Nephron progenitor cell (in vitro differentiated cells): ENCODE measurements around the gene ERC2.
A peak's percentile ranks its signal among the peaks of the same experiment; 100 is the strongest.

Experiments used
- DNase-seq: peaks from one replicate; pipeline ENCODE4 v3.0.0; 2021
- H3K27ac Mint-ChIP-seq: 2 replicates; pipeline ENCODE4 v1.8.0; 2021; ENCODE audit warnings: mild to moderate bottlenecking, moderate library complexity, mixed read lengths
- H3K27me3 Mint-ChIP-seq: 2 replicates; pipeline ENCODE4 v1.8.0; 2021; ENCODE audit warnings: mild to moderate bottlenecking, low read depth, mixed read lengths; ENCODE audit not compliant: poor library complexity
- H3K36me3 Mint-ChIP-seq: 2 replicates; pipeline ENCODE4 v1.8.0; 2021; ENCODE audit warnings: low read depth, mixed read lengths
- H3K4me1 Mint-ChIP-seq: 2 replicates; pipeline ENCODE4 v1.8.0; 2021; ENCODE audit warnings: mixed read lengths
- H3K4me3 Mint-ChIP-seq: 2 replicates; pipeline ENCODE4 v1.8.0; 2021; ENCODE audit warnings: mild to moderate bottlenecking, moderate library complexity, mixed read lengths
- H3K9me3 Mint-ChIP-seq: 2 replicates; pipeline ENCODE4 v1.8.0; 2021; ENCODE audit warnings: mild to moderate bottlenecking, moderate library complexity, mixed read lengths
- CTCF ChIP-seq: fragments of 200-600 bp; sonication (generic); IDR thresholded peaks from 2 replicates; pipeline ENCODE4 v1.5.0; 2021; ENCODE audit warnings: antibody characterized with exemption

Gene ERC2

GRCh38 chr3:55795296-55795695 is 673.0 kb downstream of the ERC2 start:
- Mint-ChIP-seq H3K4me3 (no peak overlapping the region), H3K27ac (peak overlapping the region; percentile 30), H3K4me1 (peaks cover 14% of the 10 kb centered on the region), H3K27me3 (peaks cover 2% of the 10 kb centered on the region), H3K36me3 (peaks cover 11% of the 10 kb centered on the region), H3K9me3 (peaks cover 14% of the 10 kb centered on the region)
- no peak for DNase-seq
- no peak for TF ChIP-seq CTCF

- Mint-ChIP-seq H3K4me1 (peaks cover 14% of the 10 kb centered on the region), H3K36me3 (peaks cover 2% of the 10 kb centered on the region), H3K9me3 (peaks cover 5% of the 10 kb centered on the region), H3K27ac (no peak overlapping the region), H3K27me3 (no peaks in the 10 kb centered on the region), H3K4me3 (no peak overlapping the region)
- DNase-seq = no peak
- no peak for TF ChIP-seq CTCF
Observed at GRCh38 chr3:55792742-55793141, 675.5 kb downstream of the ERC2 start.

GRCh38 chr3:55792009-55792408 is 676.3 kb downstream of the ERC2 start:
- DNase-seq = no peak

GRCh38 chr3:55790596-55791350 is 677.5 kb downstream of the ERC2 start:
- H3K36me3 Mint-ChIP-seq = no peaks in the 10 kb centered on the region
- no peak for TF ChIP-seq CTCF
- DNase-seq = no peak
- H3K27ac Mint-ChIP-seq = no peak overlapping the region
- H3K4me3 Mint-ChIP-seq = no peak overlapping the region
- peaks cover 10% of the 10 kb centered on the region for H3K4me1 Mint-ChIP-seq
- no peaks in the 10 kb centered on the region for H3K27me3 Mint-ChIP-seq
- H3K9me3 Mint-ChIP-seq = no peaks in the 10 kb centered on the region

More at GRCh38 chr3:55792009-55792408, 676.3 kb downstream of the ERC2 start:
- H3K27ac Mint-ChIP-seq = no peak overlapping the region
- no peaks in the 10 kb centered on the region for H3K9me3 Mint-ChIP-seq
- H3K36me3 Mint-ChIP-seq = no peaks in the 10 kb centered on the region
- H3K27me3 Mint-ChIP-seq = no peaks in the 10 kb centered on the region
- H3K4me1 Mint-ChIP-seq = peaks cover 14% of the 10 kb centered on the region
- TF ChIP-seq CTCF = no peak
- H3K4me3 Mint-ChIP-seq = no peak overlapping the region

GRCh38 chr3:55789516-55789915 is 678.8 kb downstream of the ERC2 start:
- Mint-ChIP-seq H3K27me3 (no peaks in the 10 kb centered on the region), H3K9me3 (no peaks in the 10 kb centered on the region), H3K27ac (no peak overlapping the region), H3K36me3 (no peaks in the 10 kb centered on the region), H3K4me3 (no peak overlapping the region), H3K4me1 (no peaks in the 10 kb centered on the region)
- DNase-seq = no peak
- no peak for TF ChIP-seq CTCF

- Mint-ChIP-seq H3K4me1 (peaks cover 4% of the 10 kb centered on the region), H3K27me3 (no peaks in the 10 kb centered on the region)
Observed at GRCh38 chr3:55782807-55783206, 685.5 kb downstream of the ERC2 start.

More at GRCh38 chr3:55782807-55783206, 685.5 kb downstream of the ERC2 start:
- no peak for TF ChIP-seq CTCF
- Mint-ChIP-seq H3K36me3 (peaks cover 5% of the 10 kb centered on the region), H3K9me3 (peaks cover 8% of the 10 kb centered on the region), H3K27ac (no peak overlapping the region), H3K4me3 (no peak overlapping the region)
- DNase-seq = no peak
